ENCODE measurements around the gene DENND1A.
"Not testable (repeated sequence)": the region's sequence is repeated elsewhere in the genome, so short reads cannot be mapped to it uniquely, and the experiment has no call there.

DENND1A gene

GRCh38 chr9:123432331-123433236 lies 497.3 kb downstream of the DENND1A start:
- DNase-seq (ENCODE audit: low spot score) = no peak

GRCh38 chr9:123431581-123431980 lies 498.3 kb downstream of the DENND1A start:
- no peak for DNase-seq (ENCODE audit: low spot score)

- DNase-seq (ENCODE audit: low spot score) = not testable (repeated sequence)
Measured at GRCh38 chr9:123428450-123428849, 501.5 kb downstream of the DENND1A start.

- DNase-seq (ENCODE audit: low spot score) = no peak
Measured at GRCh38 chr9:123426406-123426805, 503.5 kb downstream of the DENND1A start.

GRCh38 chr9:123425836-123426365 lies 504.0 kb downstream of the DENND1A start:
- DNase-seq (ENCODE audit: low spot score) = no peak

- DNase-seq (ENCODE audit: low spot score) = no peak
Measured at GRCh38 chr9:123425261-123425821, 504.6 kb downstream of the DENND1A start.

- no peak for DNase-seq (ENCODE audit: low spot score)
Measured at GRCh38 chr9:123424552-123425225, 505.2 kb downstream of the DENND1A start.

- no peak for DNase-seq (ENCODE audit: low spot score)
Measured at GRCh38 chr9:123424131-123424530, 505.8 kb downstream of the DENND1A start.

GRCh38 chr9:123423311-123423640 lies 506.6 kb downstream of the DENND1A start:
- DNase-seq (ENCODE audit: low spot score) = no peak

GRCh38 chr9:123422635-123423310 lies 507.2 kb downstream of the DENND1A start:
- DNase-seq (ENCODE audit: low spot score) = no peak

GRCh38 chr9:123421801-123422455 lies 508.0 kb downstream of the DENND1A start:
- DNase-seq (ENCODE audit: low spot score) = no peak

- no peak for DNase-seq (ENCODE audit: low spot score)
Measured at GRCh38 chr9:123421186-123421585, 508.7 kb downstream of the DENND1A start.

GRCh38 chr9:123420592-123421111 lies 509.3 kb downstream of the DENND1A start:
- DNase-seq (ENCODE audit: low spot score) = no peak

- DNase-seq (ENCODE audit: low spot score) = no peak
Measured at GRCh38 chr9:123419721-123420591, 510.0 kb downstream of the DENND1A start.

- no peak for DNase-seq (ENCODE audit: low spot score)
Measured at GRCh38 chr9:123419091-123419490, 510.8 kb downstream of the DENND1A start.

GRCh38 chr9:123418506-123418905 lies 511.4 kb downstream of the DENND1A start:
- DNase-seq (ENCODE audit: low spot score) = no peak

GRCh38 chr9:123418052-123418430 lies 511.9 kb downstream of the DENND1A start:
- no peak for DNase-seq (ENCODE audit: low spot score)

GRCh38 chr9:123417289-123418051 lies 512.5 kb downstream of the DENND1A start:
- no peak for DNase-seq (ENCODE audit: low spot score)

- DNase-seq (ENCODE audit: low spot score) = no peak
Measured at GRCh38 chr9:123416176-123416575, 513.8 kb downstream of the DENND1A start.
